Astrocyte of the spinal cord (primary cell): ENCODE measurements around the gene EVL.

Source experiments
- DNase-seq: peaks from one replicate; pipeline ENCODE4 v3.0.0; 2011; ENCODE audit warnings: low read depth, low spot score
- H3K4me3 ChIP-seq: 2 replicates; pipeline ENCODE4 v1.5.1; 2011; ENCODE audit warnings: low read depth, mild to moderate bottlenecking, low read length, moderate library complexity
- CTCF ChIP-seq: IDR thresholded peaks from 2 replicates; pipeline ENCODE4 v1.5.1; 2012; ENCODE audit warnings: low read depth, mild to moderate bottlenecking, low read length, inconsistent platforms
- in situ Hi-C: cut with HindIII; loops from 2 replicates; pipeline ENCODE4 v1.10.0; 2017; ENCODE audit warnings: low sequenced_read_pairs

The EVL gene

GRCh38 chr14:100069161-100069800 lies 4.1 kb downstream of the EVL start:
- in situ Hi-C loops, result no loop called here
- no peak for TF ChIP-seq CTCF
- no peak for DNase-seq
- no peak overlapping the region for H3K4me3 ChIP-seq

GRCh38 chr14:100070310-100070709 lies 5.1 kb downstream of the EVL start:
- H3K4me3 ChIP-seq, result no peak overlapping the region
- no peak for DNase-seq
- in situ Hi-C loops, result no loop called here
- TF ChIP-seq CTCF, result no peak

GRCh38 chr14:100071545-100071944 lies 6.3 kb downstream of the EVL start:
- H3K4me3 ChIP-seq, result no peak overlapping the region
- in situ Hi-C loops, result no loop called here
- TF ChIP-seq CTCF, result no peak
- DNase-seq, result no peak

GRCh38 chr14:100072783-100073346 lies 7.6 kb downstream of the EVL start:
- no peak overlapping the region for H3K4me3 ChIP-seq
- no peak for DNase-seq

GRCh38 chr14:100073576-100074430 lies 8.6 kb downstream of the EVL start:
- H3K4me3 ChIP-seq, result no peak overlapping the region
- TF ChIP-seq CTCF, result no peak
- DNase-seq, result no peak
- in situ Hi-C loops, result no loop called here

More at GRCh38 chr14:100072783-100073346, 7.6 kb downstream of the EVL start:
- no peak for TF ChIP-seq CTCF
- in situ Hi-C loops, result no loop called here

GRCh38 chr14:100074431-100075100 lies 9.3 kb downstream of the EVL start:
- in situ Hi-C loops, result no loop called here
- TF ChIP-seq CTCF, result no peak
- no peak for DNase-seq
- H3K4me3 ChIP-seq, result no peak overlapping the region
